K562 (cell line): ENCODE results near the gene ASB6. TPM values are rescaled to one million over a fixed set of nuclear protein-coding genes. Genes with fewer than 3 reads are reported as not detected.

ENCODE experiments used
- IRF2 ChIP-seq: sonication (generic); formaldehyde crosslinking; IDR thresholded peaks from 2 replicates; pipeline ENCODE4 v1.8.1; 2022; ENCODE audit warnings: mild to moderate bottlenecking, missing genetic modification reagents
- MNT ChIP-seq, 2 experiments: fragments of 450-650 bp; conservative IDR thresholded peaks; 2 replicates each; pipeline ENCODE4 v1.6.1; 2017; ENCODE audit warnings: mild to moderate bottlenecking in 2 of 2, moderate library complexity in 2 of 2
- MYNN ChIP-seq, 2 experiments: sonication (generic); formaldehyde crosslinking in 1 of 2; IDR thresholded peaks; 2 replicates each; pipeline versions ENCODE4 v1.5.0 to v1.6.1; 2016 to 2020; ENCODE audit warnings: antibody characterized with exemption in 1 of 2, missing genetic modification reagents in 1 of 2
- NFE2L1 ChIP-seq: fragments of 450-650 bp; IDR thresholded peaks from 2 replicates; pipeline ENCODE4 v1.6.1; 2016; ENCODE audit warnings: missing genetic modification characterization, low read depth, mild to moderate bottlenecking, missing compliant biosample characterization, moderate library complexity, borderline replicate concordance
- PML ChIP-seq: IDR thresholded peaks from 2 replicates; pipeline ENCODE4 v1.6.1; 2012; ENCODE audit warnings: low read length, inconsistent platforms
- POLR2G ChIP-seq: fragments of 200-400 bp; formaldehyde crosslinking; IDR thresholded peaks from 2 replicates; pipeline ENCODE4 v1.6.1; 2017; ENCODE audit warnings: low read depth, mild to moderate bottlenecking, antibody characterized with exemption, low read length, moderate library complexity
- SMARCB1 ChIP-seq: IDR thresholded peaks from 2 replicates; pipeline ENCODE4 v1.6.1; 2011; ENCODE audit warnings: improper control_type of control experiment, low read depth; ENCODE audit not compliant: insufficient read length
- TAF1 ChIP-seq: IDR thresholded peaks from 2 replicates; pipeline ENCODE4 v1.6.1; 2011; ENCODE audit warnings: mild to moderate bottlenecking, low read length, moderate library complexity; ENCODE audit not compliant: insufficient read depth, control insufficient read depth, severe bottlenecking; ENCODE audit errors: extremely low read depth
- TSHZ1 ChIP-seq: fragments of 250-450 bp; sonication (Bioruptor Pico); IDR thresholded peaks from 2 replicates; pipeline ENCODE4 v1.4.0; 2020; ENCODE audit warnings: mild to moderate bottlenecking, moderate library complexity
- ZBTB49 ChIP-seq: sonication (generic); formaldehyde crosslinking; IDR thresholded peaks from 2 replicates; pipeline ENCODE4 v1.8.0; 2022; ENCODE audit warnings: missing genetic modification reagents, mild to moderate bottlenecking, borderline replicate concordance
- ZNF766 ChIP-seq: fragments of 200-800 bp; sonication (Bioruptor generic); conservative IDR thresholded peaks from 2 replicates; pipeline ENCODE4 v1.6.1; 2016; ENCODE audit warnings: missing genetic modification characterization, missing compliant biosample characterization
- polyA plus RNA-seq, 8 experiments: library from polyadenylated mRNA; depleted of rRNA in 4 of 8; stranded (reverse) in 5 of 8; unstranded in 3 of 8; fragments of >200 nt; fragmentation: Nextera tagmentation in 2 of 8; fragmentation: Illumina TruSeq in 1 of 8; extraction: Ambion mirVana in 2 of 8; extraction: Trizol in 1 of 8; gene quantifications; 2 replicates each; pipeline versions ENCODE4 v1.2.1 to v1.2.3, GENCODE V29; 2011 to 2014; ENCODE audit warnings: inconsistent platforms in 1 of 8, missing spikeins in 1 of 8
- total RNA-seq, 7 experiments: library from RNA; depleted of rRNA in 6 of 7; stranded (reverse); fragments of >200 nt in 6 of 7; fragmentation: Illumina TruSeq in 2 of 7; extraction: Trizol in 2 of 7; gene quantifications; 2 replicates each; pipeline versions ENCODE4 v1.2.1 to v1.2.3, GENCODE V29; 2011 to 2021; ENCODE audit warnings: low replicate concordance in 1 of 7
- TF ChIP-seq, protein P1 (sequence below), 3 experiments: fragments of 200-800 bp in 1 of 3; fragments of 250-450 bp in 1 of 3; fragments of 450-650 bp in 1 of 3; sonication (Bioruptor Pico) in 1 of 3; sonication (Bioruptor generic) in 1 of 3; formaldehyde crosslinking in 1 of 3; IDR thresholded peaks; 2 replicates each; pipeline versions ENCODE4 v1.6.1 to v1.8.0; 2016 to 2022; ENCODE audit warnings: mild to moderate bottlenecking in 2 of 3, missing genetic modification characterization in 2 of 3, missing compliant biosample characterization in 1 of 3, moderate library complexity in 1 of 3

ASB6 gene
- total and polyA plus RNA-seq, 9 of the 15 experiments (the other 6 are each of a cell fraction or from before 2014, with no cell fraction given): 0.92 to 17.8 (median 11.3) TPM

GRCh38 chr9:129619787-129620668 is 21.9 kb downstream of the ASB6 start (continued):
- no peak for TF ChIP-seq NFE2L1 (tag)
- TF ChIP-seq, protein P1, sequence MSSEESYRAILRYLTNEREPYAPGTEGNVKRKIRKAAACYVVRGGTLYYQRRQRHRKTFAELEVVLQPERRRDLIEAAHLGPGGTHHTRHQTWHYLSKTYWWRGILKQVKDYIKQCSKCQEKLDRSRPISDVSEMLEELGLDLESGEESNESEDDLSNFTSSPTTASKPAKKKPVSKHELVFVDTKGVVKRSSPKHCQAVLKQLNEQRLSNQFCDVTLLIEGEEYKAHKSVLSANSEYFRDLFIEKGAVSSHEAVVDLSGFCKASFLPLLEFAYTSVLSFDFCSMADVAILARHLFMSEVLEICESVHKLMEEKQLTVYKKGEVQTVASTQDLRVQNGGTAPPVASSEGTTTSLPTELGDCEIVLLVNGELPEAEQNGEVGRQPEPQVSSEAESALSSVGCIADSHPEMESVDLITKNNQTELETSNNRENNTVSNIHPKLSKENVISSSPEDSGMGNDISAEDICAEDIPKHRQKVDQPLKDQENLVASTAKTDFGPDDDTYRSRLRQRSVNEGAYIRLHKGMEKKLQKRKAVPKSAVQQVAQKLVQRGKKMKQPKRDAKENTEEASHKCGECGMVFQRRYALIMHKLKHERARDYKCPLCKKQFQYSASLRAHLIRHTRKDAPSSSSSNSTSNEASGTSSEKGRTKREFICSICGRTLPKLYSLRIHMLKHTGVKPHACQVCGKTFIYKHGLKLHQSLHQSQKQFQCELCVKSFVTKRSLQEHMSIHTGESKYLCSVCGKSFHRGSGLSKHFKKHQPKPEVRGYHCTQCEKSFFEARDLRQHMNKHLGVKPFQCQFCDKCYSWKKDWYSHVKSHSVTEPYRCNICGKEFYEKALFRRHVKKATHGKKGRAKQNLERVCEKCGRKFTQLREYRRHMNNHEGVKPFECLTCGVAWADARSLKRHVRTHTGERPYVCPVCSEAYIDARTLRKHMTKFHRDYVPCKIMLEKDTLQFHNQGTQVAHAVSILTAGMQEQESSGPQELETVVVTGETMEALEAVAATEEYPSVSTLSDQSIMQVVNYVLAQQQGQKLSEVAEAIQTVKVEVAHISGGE (CRISPR knock-in tag; IDR thresholded peaks at IDR 0.05): peak in 1 of 3 experiments; percentile 25; a peak in 1 of 6 replicates
- TF ChIP-seq SMARCB1: no peak
- peak; percentile 28 for TF ChIP-seq TAF1
- TF ChIP-seq ZBTB49 (CRISPR knock-in tag): no peak
- TF ChIP-seq TSHZ1: no peak
- TF ChIP-seq ZNF766 (CRISPR knock-in tag): no peak
- TF ChIP-seq POLR2G: peak; percentile 77
- no peak for TF ChIP-seq MYNN (IDR thresholded peaks at IDR 0.05)
- TF ChIP-seq MYNN (CRISPR knock-in tag; IDR thresholded peaks at IDR 0.05): no peak
- TF ChIP-seq MNT (conservative IDR thresholded peaks at IDR 0.05): no peak
- TF ChIP-seq IRF2 (CRISPR knock-in tag): no peak
- no peak for TF ChIP-seq PML
